DMS53 treated with DMSO at 0.1 percent for 48 hours (cell line): ENCODE results near the gene ANTXR2.

Source experiments
- DNase-seq: peaks from one replicate; lab custom pipeline; 2025; ENCODE audit not compliant: unreplicated experiment; lab: John Stamatoyannopoulos, UW

ANTXR2 gene

GRCh38 chr4:79875344-79875899 lies 197.6 kb downstream of the ANTXR2 start:
- DNase-seq, result no peak

DNA sequence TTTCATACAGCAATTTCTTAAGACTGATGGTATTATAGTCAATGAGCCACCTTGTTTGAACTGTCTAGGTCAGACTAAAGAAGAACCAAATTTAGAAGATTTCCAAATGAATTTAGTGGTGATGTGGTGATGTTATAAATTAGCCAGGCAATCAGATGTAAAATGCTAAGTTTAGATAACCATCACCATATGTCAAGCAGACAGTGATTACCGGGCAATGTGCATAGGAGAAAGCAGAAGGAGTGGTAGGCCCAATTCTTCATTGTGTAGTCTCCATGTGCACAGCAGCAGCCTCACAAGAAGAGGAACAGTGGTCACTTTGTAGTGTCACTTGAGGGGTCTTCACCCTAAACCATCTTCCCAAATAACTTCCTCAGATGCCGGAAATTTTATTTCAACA lies 198.8 kb downstream of the ANTXR2 start:
- no peak for DNase-seq

DNA sequence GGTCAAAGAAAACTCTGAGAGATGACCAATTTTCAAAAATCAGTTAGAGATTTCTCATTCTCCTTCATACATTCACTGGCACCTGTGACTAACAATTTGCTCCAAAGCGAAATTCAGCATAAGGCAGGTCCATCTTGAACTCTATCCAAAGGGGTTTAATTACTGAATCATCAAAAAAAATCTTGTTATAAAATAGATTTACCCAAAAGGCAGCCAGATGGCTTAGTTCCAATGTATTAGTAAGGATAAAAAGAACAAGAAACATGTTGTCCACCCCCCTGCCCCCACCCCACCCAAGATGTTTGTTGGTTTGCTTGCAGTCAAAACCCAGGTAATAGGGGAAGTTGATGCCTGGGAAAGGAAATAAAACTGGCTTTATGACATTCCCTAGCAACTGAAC lies 200.3 kb downstream of the ANTXR2 start:
- no peak for DNase-seq

GRCh38 chr4:79871961-79872360 lies 201.1 kb downstream of the ANTXR2 start:
- no peak for DNase-seq

- DNase-seq, result peak; percentile 3
Observed at GRCh38 chr4:79869597-79870237, 203.3 kb downstream of the ANTXR2 start.

- DNase-seq, result no peak
Observed at GRCh38 chr4:79865201-79865597, 207.8 kb downstream of the ANTXR2 start.

DNA sequence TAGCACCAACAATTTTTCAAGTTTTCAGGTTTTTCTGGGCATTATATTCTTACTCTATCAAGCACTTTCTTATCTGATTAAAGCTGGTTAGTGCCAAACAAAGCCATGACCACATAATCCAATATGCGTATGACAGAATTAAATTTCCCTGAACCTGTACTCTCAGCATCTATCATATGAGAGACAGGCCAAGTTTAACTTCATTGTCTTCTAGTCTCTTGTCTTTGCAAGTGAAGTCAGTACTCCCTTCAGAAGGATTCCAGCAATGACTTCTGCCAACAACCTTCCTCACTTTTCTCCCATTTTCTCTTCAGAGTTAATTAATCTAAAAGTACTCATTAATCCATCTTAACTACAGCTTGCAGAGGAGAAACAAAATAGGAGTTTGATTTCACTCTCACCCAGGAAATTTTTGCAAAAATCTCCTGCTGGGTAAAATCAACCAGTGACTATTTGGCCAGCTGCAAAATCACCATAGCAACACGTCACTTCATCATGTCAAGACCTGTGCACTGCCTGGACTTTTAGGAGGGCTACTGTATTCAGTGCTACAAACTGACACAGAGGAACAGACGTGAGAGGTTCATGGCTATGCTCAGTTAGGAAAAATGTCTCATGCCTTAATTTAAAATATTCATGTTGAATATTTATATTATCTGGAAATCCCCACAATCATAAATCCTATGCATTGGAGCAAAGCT lies 208.4 kb downstream of the ANTXR2 start:
- DNase-seq, result peak; percentile 21

DNA sequence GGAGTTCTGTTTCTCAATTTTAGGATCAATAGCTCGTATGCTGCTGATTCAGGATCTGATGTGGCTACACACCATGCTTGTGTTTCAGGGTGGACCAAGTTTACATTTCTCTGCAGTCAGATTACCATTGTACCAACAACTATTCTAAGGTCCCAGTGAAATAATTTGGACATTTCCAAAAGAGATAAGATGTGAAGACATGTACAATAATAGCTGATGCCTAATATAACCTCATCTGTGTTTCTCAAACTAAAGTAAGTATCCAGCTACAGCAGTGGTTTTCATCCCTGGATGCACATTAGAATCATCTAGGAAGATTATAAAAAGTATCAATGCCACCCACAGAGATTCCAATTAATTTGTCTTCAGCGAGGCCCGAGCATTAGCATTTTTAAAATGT lies 209.7 kb downstream of the ANTXR2 start:
- DNase-seq, result no peak

GRCh38 chr4:79862821-79863220 lies 210.2 kb downstream of the ANTXR2 start:
- DNase-seq, result no peak

- DNase-seq, result no peak
Observed at GRCh38 chr4:79857811-79858210, 215.2 kb downstream of the ANTXR2 start.

DNA sequence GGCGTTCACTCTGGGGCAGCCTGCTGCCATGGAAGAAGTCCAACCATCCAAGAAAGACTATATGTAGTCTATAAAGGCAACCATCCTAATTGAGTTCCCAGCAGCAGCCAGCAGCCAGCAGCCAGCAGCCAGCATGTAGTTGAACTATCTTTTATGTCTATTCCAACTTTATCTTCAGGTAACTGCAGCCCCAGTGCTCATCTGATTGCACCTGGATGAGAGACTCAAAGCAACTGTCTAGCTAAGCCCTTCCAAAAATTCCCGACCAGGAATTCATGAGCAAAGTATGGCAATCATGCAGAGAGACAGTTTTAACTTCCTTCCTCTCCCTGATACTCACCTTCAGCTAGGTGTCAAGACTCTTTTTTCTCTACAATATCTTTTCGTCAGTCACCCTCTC lies 216.8 kb downstream of the ANTXR2 start:
- DNase-seq, result no peak

DNA sequence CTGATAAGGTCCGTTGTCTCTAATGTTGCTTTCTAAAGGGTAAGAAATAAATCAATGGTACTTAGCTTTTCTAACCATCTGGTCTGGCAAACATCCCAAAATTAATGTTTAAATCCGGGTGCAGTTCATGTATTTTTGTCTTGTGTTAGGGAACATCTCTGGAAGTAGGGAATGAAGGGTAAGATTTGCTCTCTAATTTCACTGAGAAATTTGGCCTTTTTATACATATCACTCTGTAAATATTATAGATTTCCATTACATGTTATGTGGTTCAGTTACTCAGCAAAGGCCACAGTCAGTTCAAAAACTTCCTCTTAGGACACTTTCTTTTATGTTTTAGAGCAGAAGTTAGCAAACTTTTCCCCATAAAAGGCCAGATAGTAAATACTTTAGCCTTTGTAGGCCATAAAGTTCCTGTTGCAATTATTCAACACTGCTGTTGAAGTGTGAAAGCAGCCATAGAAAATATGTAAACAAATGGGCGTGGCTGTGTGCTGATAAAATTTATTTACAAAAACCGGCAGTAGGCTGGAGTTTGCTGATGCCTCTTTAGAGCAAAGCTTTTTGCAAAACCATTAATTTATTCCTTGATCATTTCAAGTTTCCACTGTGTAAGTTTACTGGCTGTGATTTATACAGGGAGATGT lies 218.1 kb downstream of the ANTXR2 start:
- no peak for DNase-seq

GRCh38 chr4:79852305-79852730 lies 220.7 kb downstream of the ANTXR2 start:
- peak; percentile 68 for DNase-seq

DNA sequence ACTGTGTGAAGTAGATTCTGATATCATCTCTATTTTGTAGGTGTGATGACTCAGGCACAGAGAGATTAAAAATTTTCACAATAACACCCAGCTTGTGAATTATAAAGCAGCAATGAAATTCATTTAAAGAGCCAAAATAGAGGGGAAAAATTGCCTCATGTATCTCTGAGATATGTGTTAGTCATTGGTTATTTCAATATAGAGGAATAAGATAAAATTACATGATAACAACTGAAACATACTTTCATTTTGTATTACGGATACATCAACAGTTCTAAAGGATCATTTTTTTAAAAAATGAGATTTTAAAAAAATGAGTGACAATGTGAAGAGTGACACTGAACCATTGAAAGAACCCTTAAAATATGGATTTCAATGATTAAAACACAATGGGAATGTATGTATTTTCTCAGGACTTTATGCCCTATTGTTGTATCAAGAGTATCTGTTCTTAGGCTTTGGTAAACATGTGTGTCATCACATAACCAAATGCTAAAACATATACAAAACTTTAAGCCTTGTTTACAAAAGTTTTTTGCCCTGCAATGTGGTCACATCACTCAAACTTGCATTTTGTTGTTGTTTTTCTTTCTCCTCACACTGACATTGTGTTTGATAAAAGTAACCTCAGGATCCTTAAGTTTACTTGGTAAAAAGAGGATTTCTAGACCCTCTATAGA lies 221.3 kb downstream of the ANTXR2 start:
- peak; percentile 20 for DNase-seq
